Measurements from ENCODE around the gene MIOS.

DNA sequence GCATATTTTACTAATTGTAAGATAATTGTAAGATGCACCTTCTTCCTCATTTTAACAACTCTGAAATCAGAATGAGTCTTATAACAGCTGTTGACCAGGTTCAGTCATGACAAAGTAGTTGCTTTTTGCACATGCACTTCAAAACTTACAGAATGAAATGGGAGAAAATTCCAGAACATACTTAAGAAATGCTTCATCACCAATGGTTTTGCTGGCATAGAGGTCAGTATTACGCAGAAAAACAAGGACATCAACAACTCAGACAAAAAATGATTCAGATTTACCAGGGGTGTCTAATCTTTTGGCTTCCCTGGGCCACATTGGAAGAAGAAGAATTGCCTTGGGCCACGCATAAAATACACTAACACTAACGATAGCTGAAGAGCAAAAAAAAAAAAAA is 44.3 kb upstream of the MIOS start:
- TF ChIP-seq, protein P1, sequence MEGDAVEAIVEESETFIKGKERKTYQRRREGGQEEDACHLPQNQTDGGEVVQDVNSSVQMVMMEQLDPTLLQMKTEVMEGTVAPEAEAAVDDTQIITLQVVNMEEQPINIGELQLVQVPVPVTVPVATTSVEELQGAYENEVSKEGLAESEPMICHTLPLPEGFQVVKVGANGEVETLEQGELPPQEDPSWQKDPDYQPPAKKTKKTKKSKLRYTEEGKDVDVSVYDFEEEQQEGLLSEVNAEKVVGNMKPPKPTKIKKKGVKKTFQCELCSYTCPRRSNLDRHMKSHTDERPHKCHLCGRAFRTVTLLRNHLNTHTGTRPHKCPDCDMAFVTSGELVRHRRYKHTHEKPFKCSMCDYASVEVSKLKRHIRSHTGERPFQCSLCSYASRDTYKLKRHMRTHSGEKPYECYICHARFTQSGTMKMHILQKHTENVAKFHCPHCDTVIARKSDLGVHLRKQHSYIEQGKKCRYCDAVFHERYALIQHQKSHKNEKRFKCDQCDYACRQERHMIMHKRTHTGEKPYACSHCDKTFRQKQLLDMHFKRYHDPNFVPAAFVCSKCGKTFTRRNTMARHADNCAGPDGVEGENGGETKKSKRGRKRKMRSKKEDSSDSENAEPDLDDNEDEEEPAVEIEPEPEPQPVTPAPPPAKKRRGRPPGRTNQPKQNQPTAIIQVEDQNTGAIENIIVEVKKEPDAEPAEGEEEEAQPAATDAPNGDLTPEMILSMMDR (IDR thresholded peaks at IDR 0.05) = no peak
- no peak for TF ChIP-seq EP300 (IDR thresholded peaks at IDR 0.05; ENCODE audit: low read depth)
- no peak for TF ChIP-seq POLR2AphosphoS5 (IDR thresholded peaks at IDR 0.05)
